GM12878 (cell line): Measurements from ENCODE around the gene PDE6A. TPM values are rescaled to one million over a fixed set of nuclear protein-coding genes. Genes with fewer than 3 reads are reported as not detected.
"Not testable (repeated sequence)": the region's sequence is repeated elsewhere in the genome, so short reads cannot be mapped to it uniquely, and the experiment has no call there.

Experiments
- ATAC-seq: fragments of 200-7000 bp; cut with Tn5 transposase; 3 replicates; pipeline ENCODE4 v1.9.1; 2020; ENCODE audit warnings: mild to moderate bottlenecking, moderate library complexity
- BruUV-seq: library from RNA; stranded (reverse); fragments of 400-500 nt; replicated peaks from 2 replicates; lab custom pipeline; 2021; lab: Mats Ljungman, UMichigan
- CTCF ChIA-PET: fragments of 300-600 bp; sonication (Branson Sonifier 250); formaldehyde crosslinking; extraction: SDS; loops from one replicate; lab custom pipeline; 2021; ENCODE audit warnings: inconsistent platforms; lab: Yijun Ruan, JAX
- POLR2A ChIA-PET: fragments of 350-600 bp; formaldehyde crosslinking; extraction: SDS; loops from one replicate; lab custom pipeline; 2021; ENCODE audit warnings: inconsistent platforms; lab: Charles Lee
- RAD21 ChIA-PET: fragments of 300-600 bp; sonication (Branson Sonifier 250); formaldehyde crosslinking; loops from one replicate; lab custom pipeline; 2023; ENCODE audit warnings: antibody characterized with exemption; ENCODE audit not compliant: unreplicated experiment; lab: Charles Lee
- SMC1A ChIA-PET: fragments of 300-600 bp; sonication (Branson Sonifier 250); formaldehyde crosslinking; loops from one replicate; lab custom pipeline; 2023; ENCODE audit not compliant: unreplicated experiment, uncharacterized antibody; lab: Charles Lee
- DNase-seq: peaks from one replicate; pipeline ENCODE4 v3.0.0-alpha.2; 2011; ENCODE audit warnings: low read depth, low spot score
- FAIRE-seq: peaks from 3 replicates; lab custom pipeline; 2011; peaks lifted over from hg19 to GRCh38; lab: Jason Lieb, UNC
- H2AFZ ChIP-seq: 2 replicates; pipeline ENCODE4 v1.6.0; 2011; ENCODE audit warnings: low read depth, low read length, control low read depth; ENCODE audit not compliant: control insufficient read depth
- H3K27ac ChIP-seq: 2 replicates; pipeline ENCODE4 v1.5.1; 2011; ENCODE audit warnings: control low read depth; ENCODE audit not compliant: control insufficient read depth, insufficient read depth
- H3K27me3 ChIP-seq, 2 experiments: replicated peaks in 1 of 2; 2 replicates each; pipeline versions ENCODE4 v1.6.0 to v1.6.1; 2011; ENCODE audit warnings: low read length in 1 of 2; ENCODE audit not compliant: control insufficient read depth in 2 of 2, insufficient read depth in 2 of 2
- H3K36me3 ChIP-seq, 2 experiments: 2 replicates each; pipeline ENCODE4 v1.5.1; 2011; ENCODE audit warnings: low read length in 1 of 2; ENCODE audit not compliant: control insufficient read depth in 2 of 2, insufficient read depth in 2 of 2
- H3K4me1 ChIP-seq: 2 replicates; pipeline ENCODE4 v1.6.1; 2011; ENCODE audit warnings: mild to moderate bottlenecking, low read length, moderate library complexity, mixed read lengths; ENCODE audit not compliant: control insufficient read depth, insufficient read depth
- H3K4me2 ChIP-seq: 2 replicates; pipeline ENCODE4 v1.6.0; 2011; ENCODE audit warnings: control low read depth; ENCODE audit not compliant: control insufficient read depth, insufficient read depth
- H3K4me3 ChIP-seq: fragments of 200-600 bp; sonication (generic); 2 replicates; pipeline ENCODE4 v1.5.1; 2016
- H3K79me2 ChIP-seq: 2 replicates; pipeline ENCODE4 v1.6.0; 2011; ENCODE audit warnings: low read length; ENCODE audit not compliant: control insufficient read depth, insufficient read depth
- H3K9ac ChIP-seq: 2 replicates; pipeline ENCODE4 v1.8.0; 2011; ENCODE audit warnings: low read length, control low read depth, mixed read lengths; ENCODE audit not compliant: control insufficient read depth, insufficient read depth
- H3K9me3 ChIP-seq: replicated peaks from 3 replicates; pipeline ENCODE4 v1.5.1; 2011; ENCODE audit warnings: mild to moderate bottlenecking, low read length; ENCODE audit not compliant: control insufficient read depth, insufficient read depth
- H4K20me1 ChIP-seq: 2 replicates; pipeline ENCODE4 v1.6.0; 2011; ENCODE audit not compliant: control insufficient read depth, insufficient read depth
- BMI1 ChIP-seq: fragments of 450-650 bp; IDR thresholded peaks from 2 replicates; pipeline ENCODE4 v1.6.1; 2016; ENCODE audit warnings: mild to moderate bottlenecking, moderate library complexity, borderline replicate concordance
- CBX5 ChIP-seq: sonication (generic); IDR thresholded peaks from 2 replicates; pipeline ENCODE4 v1.6.1; 2016; ENCODE audit warnings: low read depth, moderate library complexity, mild to moderate bottlenecking, inconsistent platforms
- RCOR1 ChIP-seq: conservative IDR thresholded peaks from 2 replicates; pipeline ENCODE4 v1.6.1; 2012; ENCODE audit warnings: low read depth, low read length, improper control_type of control experiment
- SIN3A ChIP-seq: IDR thresholded peaks from 2 replicates; pipeline ENCODE4 v1.6.1; 2012; ENCODE audit warnings: low read depth, low read length, improper control_type of control experiment
- WGBS: methylation state at CpG from one replicate; pipeline ENCODE4 v1.1.6; 2016; ENCODE audit warnings: low lambda C conversion rate; ENCODE audit not compliant: insufficient replicate concordance, insufficient coverage; ENCODE audit errors: missing lambda C conversion rate; 5-methylcytosine and 5-hydroxymethylcytosine counted together
- in situ Hi-C: fragments of 300-500 bp; cut with MboI; formaldehyde crosslinking; loops from 9 replicates; pipeline ENCODE4 v1.14.3; 2018; ENCODE audit warnings: mixed read lengths
- intact Hi-C: fragments of 100-400 bp; cut with micrococcal nuclease; formaldehyde crosslinking; loops from one replicate; pipeline ENCODE4 v1.14.2; 2022; ENCODE audit not compliant: unreplicated experiment
- polyA plus RNA-seq, 11 experiments: library from polyadenylated mRNA; depleted of rRNA in 4 of 11; unstranded in 6 of 11; stranded (reverse) in 5 of 11; fragments of >200 nt; fragmentation: Nextera tagmentation in 4 of 11; fragmentation: Illumina TruSeq in 1 of 11; extraction: Ambion mirVana in 4 of 11; extraction: Trizol in 1 of 11; gene quantifications; 1 replicate in 1 of 11; 2 replicates in 10 of 11; pipeline versions ENCODE4 v1.2.1 to v1.2.3, GENCODE V29; 2011 to 2016; ENCODE audit warnings: inconsistent platforms in 2 of 11, missing spikeins in 2 of 11, low read depth in 1 of 11
- total RNA-seq, 4 experiments: library from RNA; depleted of rRNA in 3 of 4; stranded (reverse); fragments of >200 nt in 3 of 4; fragmentation: Illumina TruSeq in 1 of 4; extraction: Trizol in 1 of 4; gene quantifications; 2 replicates each; pipeline versions ENCODE4 v1.2.1 to v1.2.3, GENCODE V29; 2013 to 2021

PDE6A gene
- total and polyA plus RNA-seq, 10 of the 15 experiments (the other 5 are each of a cell fraction or from before 2014, with no cell fraction given), result 0.05 to 0.26 TPM; not detected in 8

DNA sequence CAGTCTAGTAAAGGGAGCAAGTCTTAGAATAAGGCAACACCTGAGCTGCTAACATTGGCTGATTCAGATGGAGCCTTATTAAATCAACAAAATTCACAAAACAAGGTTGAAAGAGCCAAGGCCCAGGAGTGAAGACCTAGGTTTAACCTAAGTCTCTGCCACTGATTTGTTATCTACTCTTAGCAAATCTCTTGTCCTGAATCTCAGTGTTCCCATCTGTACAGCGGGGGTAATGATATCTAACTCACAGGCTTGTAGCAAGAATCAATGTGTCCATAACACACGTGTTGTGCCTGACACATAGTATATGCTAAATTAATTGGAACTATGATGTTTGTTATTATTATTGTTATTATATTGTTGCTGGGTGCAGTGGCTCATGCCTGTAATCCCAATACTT is 61.0 kb downstream of the PDE6A start:
- ChIA-PET RAD21 (interaction anchor here (0.7 kb wide), 1 partner anchor 107 kb away, joined by 3 read pairs; no protein-coding TSS in a partner anchor), POLR2A (no interaction called here), SMC1A (no interaction called here), CTCF (no interaction called here)
- Histone ChIP-seq H3K27ac (no peak overlapping the region), H2AFZ (no peak overlapping the region), H4K20me1 (no peaks in the 10 kb centered on the region), H3K4me3 (no peak overlapping the region), H3K27me3 (no peaks in the 10 kb centered on the region), H3K9ac (no peak overlapping the region), H3K36me3 (no peaks in the 10 kb centered on the region), H3K4me1 (no peaks in the 10 kb centered on the region), H3K4me2 (no peak overlapping the region), H3K79me2 (no peaks in the 10 kb centered on the region), H3K9me3 (no peaks in the 10 kb centered on the region)
- intact Hi-C loops (no loop called here), in situ Hi-C loops (no loop called here)
- ATAC-seq (no peak), FAIRE-seq (no peak), DNase-seq (no peak)
- 62% methylated on average over 2 of the region's 2 CpGs for WGBS
- TF ChIP-seq RCOR1 (no peak), CBX5 (no peak), SIN3A (no peak), BMI1 (no peak)
- no TSS peak for BruUV-seq

DNA sequence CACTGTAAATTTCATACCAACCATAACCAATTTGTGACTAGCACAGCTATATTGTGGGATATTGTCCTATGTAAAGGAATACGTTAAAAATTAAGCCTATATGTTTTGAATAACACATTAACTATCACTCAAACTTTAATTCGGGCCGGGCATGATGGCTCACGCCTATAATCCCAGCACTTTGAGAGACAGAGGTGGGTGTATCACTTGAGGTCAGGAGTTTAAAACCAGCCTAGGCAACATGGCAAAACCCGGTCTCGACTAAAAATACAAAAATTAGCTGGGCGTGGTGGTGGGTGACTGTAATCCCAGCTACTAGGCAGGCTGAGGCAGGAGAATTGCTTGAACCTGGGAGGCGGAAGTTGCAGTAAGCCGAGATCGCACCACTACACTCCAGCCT is 62.0 kb downstream of the PDE6A start:
- ATAC-seq, in situ Hi-C loops, H3K4me1 ChIP-seq, H3K9ac ChIP-seq, H2AFZ ChIP-seq, H4K20me1 ChIP-seq, SMC1A ChIA-PET, H3K27me3 ChIP-seq, H3K79me2 ChIP-seq, H3K27ac ChIP-seq, H3K4me3 ChIP-seq, RAD21 ChIA-PET, DNase-seq, BruUV-seq, H3K9me3 ChIP-seq, intact Hi-C loops, CTCF ChIA-PET, POLR2A ChIA-PET, H3K4me2 ChIP-seq, H3K36me3 ChIP-seq, FAIRE-seq: not testable (repeated sequence)
- WGBS, result 64% methylated on average over 10 of the region's 10 CpGs
